Gastrocnemius medialis (tissue), 4 donors: Measurements from ENCODE around the gene MYO1G.

Experiments
- CTCF ChIP-seq, 5 experiments: fragments of 450-650 bp in 3 of 5; fragments of 200-600 bp in 2 of 5; sonication (generic) in 2 of 5; IDR thresholded peaks in 4 of 5; conservative IDR thresholded peaks in 1 of 5; 1 replicate in 4 of 5; 2 replicates in 1 of 5; pipeline ENCODE4 v1.5.1; 2016 to 2019; ENCODE audit warnings: antibody characterized with exemption in 5 of 5, mild to moderate bottlenecking in 3 of 5, moderate library complexity in 3 of 5
- POLR2A ChIP-seq, 2 donors: fragments of 450-650 bp; IDR thresholded peaks; one replicate each; pipeline ENCODE4 v1.6.1; 2017; ENCODE audit warnings: antibody characterized with exemption in 2 of 2, mild to moderate bottlenecking in 2 of 2, moderate library complexity in 2 of 2

GRCh38 chr7:44935583-44935982 is 43.2 kb downstream of the MYO1G start:
- TF ChIP-seq CTCF (IDR thresholded peaks at IDR 0.05 in 4 of 5, conservative IDR thresholded peaks at IDR 0.05 in 1 of 5) = no peak
- TF ChIP-seq POLR2A (IDR thresholded peaks at IDR 0.05) = no peak
